Activated naive CD8-positive, alpha-beta T cell (primary cell): ENCODE measurements around the gene KAT2B.
A peak's percentile ranks its signal among the peaks of the same experiment; 100 is the strongest.
"Not testable (repeated sequence)": the region's sequence is repeated elsewhere in the genome, so short reads cannot be mapped to it uniquely, and the experiment has no call there.

ENCODE experiments used
- H3K27ac Mint-ChIP-seq: one replicate; pipeline ENCODE4 v1.8.0; 2021; ENCODE audit warnings: mixed read lengths
- H3K27me3 Mint-ChIP-seq: one replicate; pipeline ENCODE4 v1.8.0; 2021; ENCODE audit warnings: mixed read lengths
- H3K36me3 Mint-ChIP-seq: one replicate; pipeline ENCODE4 v1.8.0; 2021; ENCODE audit warnings: mixed read lengths
- H3K4me1 Mint-ChIP-seq: one replicate; pipeline ENCODE4 v1.8.0; 2021; ENCODE audit warnings: low read depth, mixed read lengths
- H3K4me3 Mint-ChIP-seq: one replicate; pipeline ENCODE4 v1.8.0; 2021; ENCODE audit warnings: mild to moderate bottlenecking, mixed read lengths
- H3K9me3 Mint-ChIP-seq: one replicate; pipeline ENCODE4 v1.8.0; 2021; ENCODE audit warnings: low read depth, mixed read lengths

KAT2B gene

DNA sequence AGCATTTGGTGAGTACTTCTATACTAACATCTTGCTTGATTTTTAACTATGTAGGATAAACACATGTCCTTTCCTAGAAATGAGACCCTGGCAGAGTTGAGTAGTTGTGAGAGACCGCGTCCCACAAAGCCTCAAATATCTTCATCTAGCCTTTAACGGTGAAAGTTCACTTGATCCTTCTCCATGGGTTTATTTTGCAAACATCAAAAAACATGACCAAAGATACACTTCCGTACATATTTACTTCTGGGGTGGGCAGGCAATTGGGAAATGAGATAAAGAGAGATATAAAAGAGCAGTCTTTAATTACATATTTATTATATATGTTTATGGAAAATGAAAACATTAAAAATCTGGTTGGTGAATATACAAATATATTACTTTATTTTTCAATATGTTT lies 5.2 kb upstream of the KAT2B start:
- peaks cover 17% of the 10 kb centered on the region for H3K4me1 Mint-ChIP-seq
- no peak overlapping the region for H3K4me3 Mint-ChIP-seq
- no peaks in the 10 kb centered on the region for H3K36me3 Mint-ChIP-seq
- no peaks in the 10 kb centered on the region for H3K27me3 Mint-ChIP-seq
- H3K27ac Mint-ChIP-seq: no peak overlapping the region
- H3K9me3 Mint-ChIP-seq: no peaks in the 10 kb centered on the region

- H3K27ac Mint-ChIP-seq: no peak overlapping the region
- H3K4me1 Mint-ChIP-seq: peaks cover 34% of the 10 kb centered on the region
- H3K27me3 Mint-ChIP-seq: no peaks in the 10 kb centered on the region
- H3K4me3 Mint-ChIP-seq: no peak overlapping the region
- no peaks in the 10 kb centered on the region for H3K36me3 Mint-ChIP-seq
- no peaks in the 10 kb centered on the region for H3K9me3 Mint-ChIP-seq
These were observed 2.8 kb upstream of the KAT2B start for GRCh38 chr3:20037255-20037996.

GRCh38 chr3:20038699-20039465 lies 1.4 kb upstream of the KAT2B start:
- H3K27ac Mint-ChIP-seq: peak overlapping the region; percentile 89
- no peaks in the 10 kb centered on the region for H3K9me3 Mint-ChIP-seq
- H3K4me3 Mint-ChIP-seq: peak overlapping the region; percentile 90
- no peaks in the 10 kb centered on the region for H3K36me3 Mint-ChIP-seq
- H3K27me3 Mint-ChIP-seq: no peaks in the 10 kb centered on the region
- peaks cover 47% of the 10 kb centered on the region for H3K4me1 Mint-ChIP-seq

DNA sequence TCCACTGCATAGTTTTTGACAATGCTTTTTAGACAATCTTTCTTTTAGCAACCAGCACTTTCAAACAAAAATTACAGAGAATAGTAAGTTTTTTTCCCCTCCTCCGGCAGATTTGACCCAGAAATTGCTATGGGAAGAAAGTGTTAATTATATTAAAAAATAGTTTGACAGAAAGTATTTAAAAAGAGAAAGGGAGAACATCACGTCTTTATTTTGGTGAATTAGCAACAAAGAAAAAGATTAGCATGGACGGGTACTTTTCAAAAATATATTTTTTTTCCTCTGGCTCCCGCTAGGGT lies 831 bp upstream of the KAT2B start:
- Mint-ChIP-seq H3K4me1 (peaks cover 52% of the 10 kb centered on the region), H3K27me3 (no peaks in the 10 kb centered on the region)

DNA sequence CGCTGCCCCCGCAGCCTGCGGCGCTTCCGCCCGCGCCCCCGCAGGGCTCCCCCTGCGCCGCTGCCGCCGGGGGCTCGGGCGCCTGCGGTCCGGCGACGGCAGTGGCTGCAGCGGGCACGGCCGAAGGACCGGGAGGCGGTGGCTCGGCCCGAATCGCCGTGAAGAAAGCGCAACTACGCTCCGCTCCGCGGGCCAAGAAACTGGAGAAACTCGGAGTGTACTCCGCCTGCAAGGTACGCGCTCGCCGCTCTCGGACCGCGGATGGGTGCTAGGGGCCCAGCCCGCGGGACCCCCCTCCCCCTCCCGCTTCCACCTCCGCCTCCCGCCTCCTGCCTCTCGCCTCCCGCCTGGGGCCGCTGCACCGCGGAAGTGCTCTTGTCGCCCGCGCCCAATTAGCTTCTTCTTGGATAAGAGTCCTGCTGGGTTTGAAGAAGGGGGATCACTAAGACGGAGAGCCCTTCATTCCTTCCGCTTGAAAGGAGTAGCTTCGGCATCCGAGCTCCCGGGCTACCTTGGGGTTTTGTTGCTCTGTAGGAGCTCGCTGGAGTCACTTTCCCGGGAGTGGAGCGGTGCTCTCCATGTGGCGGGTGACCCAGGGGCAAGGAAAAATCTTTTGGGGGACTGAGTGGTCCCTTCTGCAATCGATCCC lies 426 bp downstream of the KAT2B start:
- Mint-ChIP-seq H3K9me3 (no peaks in the 10 kb centered on the region), H3K4me1 (peaks cover 56% of the 10 kb centered on the region), H3K4me3 (peak overlapping the region; percentile 92), H3K27ac (peak overlapping the region; percentile 88), H3K36me3 (no peaks in the 10 kb centered on the region), H3K27me3 (no peaks in the 10 kb centered on the region)

More for the DNA sequence above, 831 bp upstream of the KAT2B start:
- H3K9me3 Mint-ChIP-seq: no peaks in the 10 kb centered on the region
- H3K36me3 Mint-ChIP-seq: no peaks in the 10 kb centered on the region
- peak overlapping the region; percentile 90 for H3K4me3 Mint-ChIP-seq
- H3K27ac Mint-ChIP-seq: peak overlapping the region; percentile 89

GRCh38 chr3:20041197-20041780 lies 1.0 kb downstream of the KAT2B start:
- Mint-ChIP-seq H3K27me3 (no peaks in the 10 kb centered on the region), H3K36me3 (no peaks in the 10 kb centered on the region), H3K4me3 (peak overlapping the region; percentile 92), H3K9me3 (no peaks in the 10 kb centered on the region), H3K27ac (peak overlapping the region; percentile 88), H3K4me1 (peaks cover 63% of the 10 kb centered on the region)

DNA sequence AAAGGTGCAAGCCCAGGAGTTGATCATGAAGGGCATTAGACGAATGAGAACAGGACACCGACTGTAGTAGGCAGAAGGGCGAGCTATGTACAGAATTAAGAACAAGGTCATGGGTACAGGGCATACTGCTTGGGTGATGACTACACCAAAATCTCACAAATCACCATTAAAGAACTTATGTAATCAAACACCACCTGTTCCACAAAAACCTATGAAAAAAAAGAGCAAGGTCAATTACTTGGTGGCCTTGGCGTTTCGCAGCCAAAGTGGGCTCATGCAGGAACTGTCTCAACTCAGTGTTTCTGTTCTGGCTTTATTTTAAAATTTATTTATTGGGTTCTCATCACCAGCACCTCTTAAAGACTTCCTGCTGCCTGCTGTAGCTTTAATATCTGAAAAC lies 2.1 kb downstream of the KAT2B start:
- H3K9me3 Mint-ChIP-seq: no peaks in the 10 kb centered on the region
- peak overlapping the region; percentile 92 for H3K4me3 Mint-ChIP-seq
- no peaks in the 10 kb centered on the region for H3K36me3 Mint-ChIP-seq
- H3K27ac Mint-ChIP-seq: peak overlapping the region; percentile 88
- H3K4me1 Mint-ChIP-seq: peaks cover 68% of the 10 kb centered on the region
- H3K27me3 Mint-ChIP-seq: no peaks in the 10 kb centered on the region

- peaks cover 71% of the 10 kb centered on the region for H3K4me1 Mint-ChIP-seq
- no peaks in the 10 kb centered on the region for H3K9me3 Mint-ChIP-seq
- H3K36me3 Mint-ChIP-seq: no peaks in the 10 kb centered on the region
- no peaks in the 10 kb centered on the region for H3K27me3 Mint-ChIP-seq
- H3K27ac Mint-ChIP-seq: peak overlapping the region; percentile 84
- H3K4me3 Mint-ChIP-seq: peak overlapping the region; percentile 92
These were observed 3.1 kb downstream of the KAT2B start for GRCh38 chr3:20043396-20043795.

DNA sequence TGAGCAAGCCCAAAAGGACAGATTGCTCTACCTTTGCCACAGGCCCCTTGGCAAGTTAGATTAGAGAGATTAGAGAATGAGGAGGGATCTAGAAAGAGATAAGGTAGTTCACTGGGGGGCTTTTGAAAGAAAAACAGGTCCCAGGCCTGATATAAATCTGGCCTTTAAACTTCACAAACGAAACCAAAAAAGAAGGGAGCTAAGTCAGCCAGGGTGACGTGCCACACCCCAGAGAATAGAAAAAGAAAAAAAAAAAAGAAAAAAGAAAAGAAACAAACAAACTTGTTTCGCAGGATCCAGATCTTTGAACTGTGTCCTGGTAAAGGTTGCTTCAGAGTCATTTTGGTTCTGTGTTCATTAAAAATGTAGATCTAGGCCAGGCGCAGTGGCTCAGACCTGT lies 3.6 kb downstream of the KAT2B start:
- H3K36me3 Mint-ChIP-seq: no peaks in the 10 kb centered on the region
- H3K4me1 Mint-ChIP-seq: peaks cover 69% of the 10 kb centered on the region

GRCh38 chr3:20045141-20045540 lies 4.9 kb downstream of the KAT2B start:
- H3K36me3 Mint-ChIP-seq, H3K4me3 Mint-ChIP-seq, H3K27ac Mint-ChIP-seq, H3K27me3 Mint-ChIP-seq, H3K9me3 Mint-ChIP-seq: not testable (repeated sequence)
- H3K4me1 Mint-ChIP-seq: peaks cover 74% of the 10 kb centered on the region

More for the DNA sequence above, 3.6 kb downstream of the KAT2B start:
- Mint-ChIP-seq H3K4me3 (peak overlapping the region; percentile 92), H3K9me3 (no peaks in the 10 kb centered on the region), H3K27ac (peak overlapping the region; percentile 84), H3K27me3 (no peaks in the 10 kb centered on the region)

GRCh38 chr3:20046556-20046955 lies 6.3 kb downstream of the KAT2B start:
- Mint-ChIP-seq H3K36me3 (no peaks in the 10 kb centered on the region), H3K27ac (peak overlapping the region; percentile 22), H3K9me3 (no peaks in the 10 kb centered on the region), H3K27me3 (no peaks in the 10 kb centered on the region), H3K4me3 (no peak overlapping the region), H3K4me1 (peaks cover 80% of the 10 kb centered on the region)

GRCh38 chr3:20047341-20047779 lies 7.1 kb downstream of the KAT2B start:
- H3K27ac Mint-ChIP-seq: no peak overlapping the region
- H3K4me3 Mint-ChIP-seq: no peak overlapping the region
- H3K9me3 Mint-ChIP-seq: no peaks in the 10 kb centered on the region
- H3K4me1 Mint-ChIP-seq: peaks cover 80% of the 10 kb centered on the region
- H3K27me3 Mint-ChIP-seq: no peaks in the 10 kb centered on the region
- H3K36me3 Mint-ChIP-seq: no peaks in the 10 kb centered on the region

GRCh38 chr3:20047976-20048883 lies 8.0 kb downstream of the KAT2B start:
- Mint-ChIP-seq H3K27ac (no peak overlapping the region), H3K4me3 (no peak overlapping the region), H3K9me3 (no peaks in the 10 kb centered on the region), H3K36me3 (no peaks in the 10 kb centered on the region), H3K4me1 (peaks cover 81% of the 10 kb centered on the region), H3K27me3 (no peaks in the 10 kb centered on the region)

GRCh38 chr3:20051123-20051806 lies 11.0 kb downstream of the KAT2B start:
- H3K4me3 Mint-ChIP-seq: no peak overlapping the region
- H3K27ac Mint-ChIP-seq: no peak overlapping the region
- H3K27me3 Mint-ChIP-seq: no peaks in the 10 kb centered on the region
- H3K36me3 Mint-ChIP-seq: peaks cover 2% of the 10 kb centered on the region
- peaks cover 59% of the 10 kb centered on the region for H3K4me1 Mint-ChIP-seq
- H3K9me3 Mint-ChIP-seq: no peaks in the 10 kb centered on the region
